Motor neuron (in vitro differentiated cells): ENCODE data around the gene OR5J2. TPM values are rescaled to one million over a fixed set of nuclear protein-coding genes. Genes with fewer than 3 reads are reported as not detected.
"Not testable (repeated sequence)": the region's sequence is repeated elsewhere in the genome, so short reads cannot be mapped to it uniquely, and the experiment has no call there.

Source experiments
- ATAC-seq, 8 experiments: fragments of 200-7000 bp; cut with Tn5 transposase; replicated peaks in 6 of 8; 2 replicates each; pipeline ENCODE4 v1.8.0; 2021; ENCODE audit warnings: mild to moderate bottlenecking in 8 of 8, moderate library complexity in 8 of 8
- H3K27ac ChIP-seq, 2 donors: fragments of 250-450 bp; sonication (Bioruptor Pico); 2 replicates each; pipeline ENCODE4 v1.9.0; 2021; ENCODE audit warnings: antibody characterized with exemption in 2 of 2, mild to moderate bottlenecking in 2 of 2, moderate library complexity in 1 of 2
- H3K4me1 ChIP-seq, 2 donors: fragments of 250-450 bp; sonication (Bioruptor Pico); replicated peaks in 1 of 2; 2 replicates each; pipeline ENCODE4 v1.6.1; 2021; ENCODE audit warnings: antibody characterized with exemption in 2 of 2, mild to moderate bottlenecking in 2 of 2, moderate library complexity in 1 of 2
- H3K4me3 ChIP-seq, 5 donors: fragments of 250-450 bp; sonication (Bioruptor Pico); 2 replicates each; pipeline ENCODE4 v1.9.0; 2021; ENCODE audit warnings: antibody characterized with exemption in 5 of 5, mild to moderate bottlenecking in 5 of 5, moderate library complexity in 4 of 5
- WGBS, 10 experiments: fragments of 450-650 bp; shearing (Covaris generic); methylation state at CpG; one replicate each; pipeline ENCODE4 v1.0.0; 2022; 5-methylcytosine and 5-hydroxymethylcytosine counted together
- in situ Hi-C, 9 experiments: fragments of 400-800 bp; cut with MboI; loops; one replicate each; pipeline ENCODE4 v1.15.0; 2021; ENCODE audit warnings: low sequenced_read_pairs in 9 of 9, low pct_unique_long_range_greater_than_20kb in 2 of 9; ENCODE audit not compliant: unreplicated experiment in 9 of 9
- total RNA-seq, 8 experiments: library from RNA; unstranded; fragments of 300-600 nt; gene quantifications; 2 replicates each; pipeline versions ENCODE4 v1.2.3 to v1.2.4, GENCODE V29; 2022

OR5J2 gene
- total RNA-seq, 8 experiments from 2014 or later: not detected

GRCh38 chr11:56214537-56214936 is 38.1 kb downstream of the OR5J2 start:
- no peaks in the 10 kb centered on the region for H3K4me1 ChIP-seq
- H3K4me3 ChIP-seq: no peak overlapping the region
- WGBS, 10 experiments: 0 to 90% (median 53%) methylated on average over 1 to 2 of the region's 2 CpGs; no CpG with 5 or more reads in 1 of the 10 experiments
- H3K27ac ChIP-seq: no peak overlapping the region
- no peak for ATAC-seq
- in situ Hi-C loops: no loop called here

- in situ Hi-C loops, ATAC-seq: not testable (repeated sequence)
- 42% methylated on average over 3 of the region's 5 CpGs; no CpG with 5 or more reads in 9 of the 10 experiments for WGBS, 10 experiments
These were observed 43.3 kb downstream of the OR5J2 start for GRCh38 chr11:56219735-56220134.

More at GRCh38 chr11:56219735-56220134, 43.3 kb downstream of the OR5J2 start:
- H3K4me1 ChIP-seq, H3K27ac ChIP-seq, H3K4me3 ChIP-seq: not testable (repeated sequence)

Other genes starting within 250 kb of the OR5J2 start
- under 1 TPM in 2 of 8 experiments, not detected in 6; 0.21 to 0.76 TPM for gene OR5I1, start 240.2 kb upstream of the OR5J2 start, total RNA-seq
- under 1 TPM in 3 of 8 experiments, not detected in 5; 0.05 to 0.33 (median 0.13) TPM for gene OR10AG1, start 206.7 kb upstream of the OR5J2 start, total RNA-seq
- gene OR5F1, start 182.0 kb upstream of the OR5J2 start, total RNA-seq: under 1 TPM in 2 of 8 experiments, not detected in 6; 0.36 to 0.95 TPM
- under 1 TPM in 5 of 8 experiments, not detected in 3; 0.04 to 0.28 (median 0.05) TPM for gene OR5AS1, start 149.0 kb upstream of the OR5J2 start, total RNA-seq
- under 1 TPM in 2 of 8 experiments, not detected in 6; 0.45 to 0.47 TPM for gene OR8I2, start 83.3 kb upstream of the OR5J2 start, total RNA-seq
- under 1 TPM in 3 of 8 experiments, not detected in 5; 0.18 to 0.59 (median 0.47) TPM for gene OR8H2, start 72.9 kb upstream of the OR5J2 start, total RNA-seq
- under 1 TPM in 1 of 8 experiments, not detected in 7; 0.49 TPM for gene OR8H3, start 54.2 kb upstream of the OR5J2 start, total RNA-seq
- gene OR8J3, start 36.4 kb upstream of the OR5J2 start, total RNA-seq: under 1 TPM in 1 of 8 experiments, not detected in 7; 0.14 TPM
- gene OR8K5, start 16.3 kb upstream of the OR5J2 start, total RNA-seq: under 1 TPM in 1 of 8 experiments, not detected in 7; 0.33 TPM
- gene OR5T2, start 57.6 kb downstream of the OR5J2 start, total RNA-seq: under 1 TPM in 2 of 8 experiments, not detected in 6; 0.15 to 0.38 TPM
- not detected for gene OR5T3, start 75.6 kb downstream of the OR5J2 start, total RNA-seq
- gene OR5T1, start 97.5 kb downstream of the OR5J2 start, total RNA-seq: under 1 TPM in 1 of 8 experiments, not detected in 7; 0.38 TPM
- under 1 TPM in 1 of 8 experiments, not detected in 7; 0.09 TPM for gene OR8H1, start 115.6 kb downstream of the OR5J2 start, total RNA-seq
- gene OR8K3, start 138.5 kb downstream of the OR5J2 start, total RNA-seq: not detected
- gene OR8K1, start 169.4 kb downstream of the OR5J2 start, total RNA-seq: not detected
- under 1 TPM in 1 of 8 experiments, not detected in 7; 0.33 TPM for gene OR8J1, start 177.7 kb downstream of the OR5J2 start, total RNA-seq
- under 1 TPM in 1 of 8 experiments, not detected in 7; 0.33 TPM for gene OR8U1, start 199.0 kb downstream of the OR5J2 start, total RNA-seq
- not detected for gene OR5AL1, start 236.1 kb downstream of the OR5J2 start, total RNA-seq